K562 (cell line): ENCODE results near the gene TMEM242. TPM values are rescaled to one million over a fixed set of nuclear protein-coding genes. Genes with fewer than 3 reads are reported as not detected.
A peak's percentile ranks its signal among the peaks of the same experiment; 100 is the strongest.

ENCODE experiments used
- C11orf30 ChIP-seq: fragments of 450-650 bp; IDR thresholded peaks from 2 replicates; pipeline ENCODE4 v1.6.1; 2016; ENCODE audit warnings: low read depth, mild to moderate bottlenecking
- CBFB ChIP-seq: sonication (generic); formaldehyde crosslinking; IDR thresholded peaks from 2 replicates; pipeline ENCODE4 v1.4.0; 2020; ENCODE audit warnings: mild to moderate bottlenecking, missing genetic modification reagents
- FOXK2 ChIP-seq, 2 experiments: fragments of 450-650 bp; IDR thresholded peaks in 1 of 2; conservative IDR thresholded peaks in 1 of 2; 2 replicates each; pipeline ENCODE4 v1.6.1; 2016; ENCODE audit warnings: low read depth in 2 of 2, mild to moderate bottlenecking in 1 of 2
- HEY1 ChIP-seq: fragments of 250-450 bp; sonication (Bioruptor Pico); IDR thresholded peaks from 2 replicates; pipeline ENCODE4 v1.5.0; 2020; ENCODE audit warnings: mild to moderate bottlenecking, moderate library complexity, borderline replicate concordance
- NCOA2 ChIP-seq, 2 experiments: fragments of 450-650 bp; IDR thresholded peaks; 2 replicates each; pipeline ENCODE4 v1.6.1; 2018; ENCODE audit warnings: mild to moderate bottlenecking in 2 of 2, moderate library complexity in 1 of 2; ENCODE audit not compliant: partially characterized antibody in 2 of 2
- NR3C1 ChIP-seq: sonication (generic); formaldehyde crosslinking; IDR thresholded peaks from 2 replicates; pipeline ENCODE4 v1.8.1; 2022; ENCODE audit warnings: missing genetic modification reagents
- SP1 ChIP-seq: sonication (generic); formaldehyde crosslinking; IDR thresholded peaks from 2 replicates; pipeline ENCODE4 v1.8.1; 2022; ENCODE audit warnings: mild to moderate bottlenecking, missing genetic modification reagents
- TEAD2 ChIP-seq: fragments of 450-650 bp; IDR thresholded peaks from 2 replicates; pipeline ENCODE4 v1.6.1; 2016; ENCODE audit warnings: missing genetic modification characterization, control low read depth, missing compliant biosample characterization
- TGIF2 ChIP-seq: sonication (generic); formaldehyde crosslinking; IDR thresholded peaks from 2 replicates; pipeline ENCODE4 v1.8.1; 2022; ENCODE audit warnings: mild to moderate bottlenecking, missing genetic modification reagents, moderate library complexity
- YY1 ChIP-seq, 3 experiments: IDR thresholded peaks; 2 replicates each; pipeline ENCODE4 v1.6.1; 2011; ENCODE audit warnings: low read length in 2 of 3, mild to moderate bottlenecking in 2 of 3, moderate library complexity in 2 of 3, borderline replicate concordance in 1 of 3, control low read depth in 1 of 3, low read depth in 1 of 3; ENCODE audit not compliant: insufficient read depth in 3 of 3, insufficient replicate concordance in 2 of 3, control insufficient read depth in 1 of 3, insufficient read length in 1 of 3; ENCODE audit errors: extremely low read depth in 1 of 3
- ZKSCAN8 ChIP-seq: fragments of 200-800 bp; sonication (Bioruptor generic); IDR thresholded peaks from 2 replicates; pipeline ENCODE4 v1.6.1; 2016; ENCODE audit warnings: missing genetic modification characterization, missing compliant biosample characterization
- ZNF133 ChIP-seq: fragments of 250-450 bp; sonication (Bioruptor Pico); IDR thresholded peaks from 2 replicates; pipeline ENCODE4 v1.4.0; 2020; ENCODE audit warnings: mild to moderate bottlenecking
- ZNF431 ChIP-seq: sonication (generic); formaldehyde crosslinking; IDR thresholded peaks from 2 replicates; pipeline ENCODE4 v1.8.0; 2022; ENCODE audit warnings: mild to moderate bottlenecking, missing genetic modification reagents
- polyA plus RNA-seq, 8 experiments: library from polyadenylated mRNA; depleted of rRNA in 4 of 8; stranded (reverse) in 5 of 8; unstranded in 3 of 8; fragments of >200 nt; fragmentation: Nextera tagmentation in 2 of 8; fragmentation: Illumina TruSeq in 1 of 8; extraction: Ambion mirVana in 2 of 8; extraction: Trizol in 1 of 8; gene quantifications; 2 replicates each; pipeline versions ENCODE4 v1.2.1 to v1.2.3, GENCODE V29; 2011 to 2014; ENCODE audit warnings: inconsistent platforms in 1 of 8, missing spikeins in 1 of 8
- total RNA-seq, 7 experiments: library from RNA; depleted of rRNA in 6 of 7; stranded (reverse); fragments of >200 nt in 6 of 7; fragmentation: Illumina TruSeq in 2 of 7; extraction: Trizol in 2 of 7; gene quantifications; 2 replicates each; pipeline versions ENCODE4 v1.2.1 to v1.2.3, GENCODE V29; 2011 to 2021; ENCODE audit warnings: low replicate concordance in 1 of 7
- TF ChIP-seq, protein P1 (sequence below): fragments of 250-450 bp; sonication (Bioruptor Pico); IDR thresholded peaks from 2 replicates; pipeline ENCODE4 v1.4.0; 2020
- TF ChIP-seq, protein P2 (sequence below), 2 experiments: fragments of 450-650 bp in 1 of 2; IDR thresholded peaks; 2 replicates each; pipeline ENCODE4 v1.6.1; 2011 to 2017; ENCODE audit warnings: low read depth in 2 of 2, antibody characterized with exemption in 1 of 2, borderline replicate concordance in 1 of 2, low read length in 1 of 2, mild to moderate bottlenecking in 1 of 2, mixed read lengths in 1 of 2; ENCODE audit not compliant: control insufficient read depth in 1 of 2
- TF ChIP-seq, protein P3 (sequence below), 2 experiments: fragments of 450-650 bp in 1 of 2; sonication (generic) in 1 of 2; formaldehyde crosslinking in 1 of 2; IDR thresholded peaks in 1 of 2; conservative IDR thresholded peaks in 1 of 2; 2 replicates each; pipeline versions ENCODE4 v1.6.1 to v1.8.1; 2016 to 2023; ENCODE audit warnings: mild to moderate bottlenecking in 2 of 2, moderate library complexity in 2 of 2, inconsistent platforms in 1 of 2, missing genetic modification reagents in 1 of 2
- TF ChIP-seq, protein P4 (sequence below): fragments of 450-650 bp; IDR thresholded peaks from 2 replicates; pipeline ENCODE4 v1.7.1; 2018; ENCODE audit warnings: mild to moderate bottlenecking, low read depth; ENCODE audit not compliant: partially characterized antibody

Gene TMEM242
- total and polyA plus RNA-seq, 9 of the 15 experiments (the other 6 are each of a cell fraction or from before 2014, with no cell fraction given) = 9.5 to 35.3 (median 16.5) TPM

DNA sequence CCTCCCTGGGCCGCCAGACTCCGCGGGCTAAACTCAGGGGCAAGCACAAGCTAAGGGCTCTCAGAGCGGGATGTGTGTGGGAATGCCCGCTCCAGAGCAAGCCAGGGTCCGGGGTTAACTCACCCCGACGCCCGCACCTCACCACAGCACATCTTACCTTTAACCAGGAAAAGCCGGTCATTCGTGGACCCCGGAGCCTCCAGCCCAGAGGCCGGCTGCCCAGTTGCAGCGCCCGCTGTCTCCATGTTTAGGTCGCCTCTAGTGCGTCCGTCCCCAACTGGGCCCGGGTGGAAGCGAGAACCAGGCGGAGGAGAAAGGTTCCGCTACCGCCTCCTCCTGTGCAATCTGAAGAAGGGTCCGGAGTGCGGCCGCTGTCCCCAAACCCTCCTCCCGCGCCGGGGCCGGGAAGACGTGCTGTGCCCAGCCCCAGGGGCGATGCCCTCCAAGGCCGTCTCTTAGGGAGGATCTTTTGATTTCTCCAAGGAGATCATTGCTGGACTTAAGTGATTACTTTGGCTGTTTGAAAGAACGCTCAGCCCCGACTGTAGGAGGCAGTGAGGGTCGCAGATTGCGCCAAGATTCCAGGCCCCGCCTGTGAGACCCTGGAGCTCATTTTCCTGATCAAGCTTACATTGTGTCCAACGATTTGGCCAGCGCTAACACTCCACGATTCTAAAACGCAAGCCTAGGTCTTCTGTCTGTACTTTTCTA, at the start of gene TMEM242 (continued):
- TF ChIP-seq, protein P1, sequence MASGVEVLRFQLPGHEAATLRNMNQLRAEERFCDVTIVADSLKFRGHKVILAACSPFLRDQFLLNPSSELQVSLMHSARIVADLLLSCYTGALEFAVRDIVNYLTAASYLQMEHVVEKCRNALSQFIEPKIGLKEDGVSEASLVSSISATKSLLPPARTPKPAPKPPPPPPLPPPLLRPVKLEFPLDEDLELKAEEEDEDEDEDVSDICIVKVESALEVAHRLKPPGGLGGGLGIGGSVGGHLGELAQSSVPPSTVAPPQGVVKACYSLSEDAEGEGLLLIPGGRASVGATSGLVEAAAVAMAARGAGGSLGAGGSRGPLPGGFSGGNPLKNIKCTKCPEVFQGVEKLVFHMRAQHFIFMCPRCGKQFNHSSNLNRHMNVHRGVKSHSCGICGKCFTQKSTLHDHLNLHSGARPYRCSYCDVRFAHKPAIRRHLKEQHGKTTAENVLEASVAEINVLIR (CRISPR knock-in tag) = peak; percentile 45; the same call in 1 of the 2 replicates
- TF ChIP-seq, protein P2, sequence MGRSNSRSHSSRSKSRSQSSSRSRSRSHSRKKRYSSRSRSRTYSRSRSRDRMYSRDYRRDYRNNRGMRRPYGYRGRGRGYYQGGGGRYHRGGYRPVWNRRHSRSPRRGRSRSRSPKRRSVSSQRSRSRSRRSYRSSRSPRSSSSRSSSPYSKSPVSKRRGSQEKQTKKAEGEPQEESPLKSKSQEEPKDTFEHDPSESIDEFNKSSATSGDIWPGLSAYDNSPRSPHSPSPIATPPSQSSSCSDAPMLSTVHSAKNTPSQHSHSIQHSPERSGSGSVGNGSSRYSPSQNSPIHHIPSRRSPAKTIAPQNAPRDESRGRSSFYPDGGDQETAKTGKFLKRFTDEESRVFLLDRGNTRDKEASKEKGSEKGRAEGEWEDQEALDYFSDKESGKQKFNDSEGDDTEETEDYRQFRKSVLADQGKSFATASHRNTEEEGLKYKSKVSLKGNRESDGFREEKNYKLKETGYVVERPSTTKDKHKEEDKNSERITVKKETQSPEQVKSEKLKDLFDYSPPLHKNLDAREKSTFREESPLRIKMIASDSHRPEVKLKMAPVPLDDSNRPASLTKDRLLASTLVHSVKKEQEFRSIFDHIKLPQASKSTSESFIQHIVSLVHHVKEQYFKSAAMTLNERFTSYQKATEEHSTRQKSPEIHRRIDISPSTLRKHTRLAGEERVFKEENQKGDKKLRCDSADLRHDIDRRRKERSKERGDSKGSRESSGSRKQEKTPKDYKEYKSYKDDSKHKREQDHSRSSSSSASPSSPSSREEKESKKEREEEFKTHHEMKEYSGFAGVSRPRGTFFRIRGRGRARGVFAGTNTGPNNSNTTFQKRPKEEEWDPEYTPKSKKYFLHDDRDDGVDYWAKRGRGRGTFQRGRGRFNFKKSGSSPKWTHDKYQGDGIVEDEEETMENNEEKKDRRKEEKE (IDR thresholded peaks at IDR 0.05; ENCODE audit: borderline replicate concordance in 1 of 2, control insufficient read depth in 1 of 2, low read depth in 2 of 2, low read length in 1 of 2) = peak in 1 of 2 experiments; percentile 99; a peak in 2 of 4 replicates
- no peak for TF ChIP-seq CBFB (CRISPR knock-in tag)
- TF ChIP-seq YY1 (IDR thresholded peaks at IDR 0.05; ENCODE audit: borderline replicate concordance in 1 of 3, control insufficient read depth in 1 of 3, extremely low read depth in 1 of 3, insufficient read depth in 3 of 3, insufficient read length in 1 of 3, insufficient replicate concordance in 2 of 3, low read depth in 1 of 3, low read length in 2 of 3) = peak; percentile 82 to 98 (median 97)
- TF ChIP-seq ZKSCAN8 (CRISPR knock-in tag) = 0 out of 2 replicates have a peak, but pooled peaks have one; percentile 1
- TF ChIP-seq, protein P3, sequence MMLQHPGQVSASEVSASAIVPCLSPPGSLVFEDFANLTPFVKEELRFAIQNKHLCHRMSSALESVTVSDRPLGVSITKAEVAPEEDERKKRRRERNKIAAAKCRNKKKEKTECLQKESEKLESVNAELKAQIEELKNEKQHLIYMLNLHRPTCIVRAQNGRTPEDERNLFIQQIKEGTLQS (IDR thresholded peaks at IDR 0.05) = no peak
- TF ChIP-seq, protein P3 (CRISPR knock-in tag; conservative IDR thresholded peaks at IDR 0.05) = peak; percentile 83
- no peak for TF ChIP-seq TGIF2 (CRISPR knock-in tag)
- TF ChIP-seq C11orf30 = peak; percentile 100
- no peak for TF ChIP-seq ZNF133 (CRISPR knock-in tag)
- TF ChIP-seq, protein P4, sequence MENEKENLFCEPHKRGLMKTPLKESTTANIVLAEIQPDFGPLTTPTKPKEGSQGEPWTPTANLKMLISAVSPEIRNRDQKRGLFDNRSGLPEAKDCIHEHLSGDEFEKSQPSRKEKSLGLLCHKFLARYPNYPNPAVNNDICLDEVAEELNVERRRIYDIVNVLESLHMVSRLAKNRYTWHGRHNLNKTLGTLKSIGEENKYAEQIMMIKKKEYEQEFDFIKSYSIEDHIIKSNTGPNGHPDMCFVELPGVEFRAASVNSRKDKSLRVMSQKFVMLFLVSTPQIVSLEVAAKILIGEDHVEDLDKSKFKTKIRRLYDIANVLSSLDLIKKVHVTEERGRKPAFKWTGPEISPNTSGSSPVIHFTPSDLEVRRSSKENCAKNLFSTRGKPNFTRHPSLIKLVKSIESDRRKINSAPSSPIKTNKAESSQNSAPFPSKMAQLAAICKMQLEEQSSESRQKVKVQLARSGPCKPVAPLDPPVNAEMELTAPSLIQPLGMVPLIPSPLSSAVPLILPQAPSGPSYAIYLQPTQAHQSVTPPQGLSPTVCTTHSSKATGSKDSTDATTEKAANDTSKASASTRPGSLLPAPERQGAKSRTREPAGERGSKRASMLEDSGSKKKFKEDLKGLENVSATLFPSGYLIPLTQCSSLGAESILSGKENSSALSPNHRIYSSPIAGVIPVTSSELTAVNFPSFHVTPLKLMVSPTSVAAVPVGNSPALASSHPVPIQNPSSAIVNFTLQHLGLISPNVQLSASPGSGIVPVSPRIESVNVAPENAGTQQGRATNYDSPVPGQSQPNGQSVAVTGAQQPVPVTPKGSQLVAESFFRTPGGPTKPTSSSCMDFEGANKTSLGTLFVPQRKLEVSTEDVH = peak; percentile 74
- peak; percentile 96 to 99 for TF ChIP-seq FOXK2 (conservative IDR thresholded peaks at IDR 0.05 in 1 of 2, IDR thresholded peaks at IDR 0.05 in 1 of 2; ENCODE audit: low read depth in 2 of 2)
- TF ChIP-seq NR3C1 (CRISPR knock-in tag) = no peak
- TF ChIP-seq NCOA2 (IDR thresholded peaks at IDR 0.05; ENCODE audit: partially characterized antibody in 2 of 2) = no peak
- peak; percentile 99 for TF ChIP-seq SP1
- no peak for TF ChIP-seq HEY1 (CRISPR knock-in tag)
- peak; percentile 80; the same call in 1 of the 2 replicates for TF ChIP-seq ZNF431 (CRISPR knock-in tag)
- TF ChIP-seq TEAD2 (tag) = peak; percentile 23; the same call in 1 of the 2 replicates
